ENCODE measurements around the gene DLAT. TPM values are rescaled to one million over a fixed set of nuclear protein-coding genes. Genes with fewer than 3 reads are reported as not detected.
"Not testable (repeated sequence)": the region's sequence is repeated elsewhere in the genome, so short reads cannot be mapped to it uniquely, and the experiment has no call there.

Gene DLAT
- total RNA-seq, 1 experiment from 2014 or later = 99.3 TPM

GRCh38 chr11:112011451-112011850, 13.8 kb upstream of the DLAT start:
- CTCF ChIA-PET; H3K27ac Mint-ChIP-seq (ENCODE audit: unreplicated experiment); BruUV-seq (replicated peaks); H3K27me3 Mint-ChIP-seq (ENCODE audit: insufficient read depth, unreplicated experiment); intact Hi-C loops (cut with micrococcal nuclease; ENCODE audit: unreplicated experiment); H3K36me3 Mint-ChIP-seq (ENCODE audit: insufficient read depth, unreplicated experiment); H3K27me3 ChIP-seq (replicated peaks; ENCODE audit: control insufficient read depth, insufficient read depth, low read length); DNase-seq; H3K9me3 ChIP-seq; H3K4me3 Mint-ChIP-seq (ENCODE audit: unreplicated experiment); H3K4me3 ChIP-seq (ENCODE audit: low read depth, low read length); H3K36me3 ChIP-seq (ENCODE audit: control insufficient read depth, insufficient read depth, low read length); POLR2A ChIA-PET: not testable (repeated sequence)
- Mint-ChIP-seq H3K9me3 (ENCODE audit: unreplicated experiment) (peaks cover 28% of the 10 kb centered on the region), H3K4me1 (ENCODE audit: low read depth, unreplicated experiment) (peaks cover 20% of the 10 kb centered on the region)
- peaks cover 12% of the 10 kb centered on the region for H3K4me1 ChIP-seq

- H3K9me3 ChIP-seq = no peaks in the 10 kb centered on the region
- Mint-ChIP-seq H3K9me3 (ENCODE audit: unreplicated experiment) (peaks cover 14% of the 10 kb centered on the region), H3K4me1 (ENCODE audit: low read depth, unreplicated experiment) (peaks cover 32% of the 10 kb centered on the region), H3K27me3 (ENCODE audit: insufficient read depth, unreplicated experiment) (no peaks in the 10 kb centered on the region), H3K4me3 (ENCODE audit: unreplicated experiment) (no peak overlapping the region), H3K27ac (ENCODE audit: unreplicated experiment) (peak overlapping the region; percentile 21), H3K36me3 (ENCODE audit: insufficient read depth, unreplicated experiment) (no peaks in the 10 kb centered on the region)
- POLR2A ChIA-PET = interaction anchor here (0.8 kb wide), 1 partner anchor 12 kb away, joined by 3 read pairs; no protein-coding TSS in a partner anchor
- DNase-seq = no peak
- no peaks in the 10 kb centered on the region for H3K27me3 ChIP-seq (replicated peaks; ENCODE audit: control insufficient read depth, insufficient read depth, low read length)
- no peaks in the 10 kb centered on the region for H3K36me3 ChIP-seq (ENCODE audit: control insufficient read depth, insufficient read depth, low read length)
- H3K4me1 ChIP-seq = peaks cover 15% of the 10 kb centered on the region
- CTCF ChIA-PET = no interaction called here
- intact Hi-C loops (cut with micrococcal nuclease; ENCODE audit: unreplicated experiment) = no loop called here
- TF ChIP-seq CTCF (IDR thresholded peaks at IDR 0.05; ENCODE audit: insufficient read depth in 1 of 2, low read depth in 1 of 2, low read length in 1 of 2, severe bottlenecking in 1 of 2, unreplicated experiment in 1 of 2) = no peak
- BruUV-seq (replicated peaks) = no TSS peak
- H3K4me3 ChIP-seq (ENCODE audit: low read depth, low read length) = no peak overlapping the region
Measured at GRCh38 chr11:112012874-112013273, 12.3 kb upstream of the DLAT start.

- Mint-ChIP-seq H3K27ac (ENCODE audit: unreplicated experiment) (no peak overlapping the region), H3K36me3 (ENCODE audit: insufficient read depth, unreplicated experiment) (no peaks in the 10 kb centered on the region), H3K9me3 (ENCODE audit: unreplicated experiment) (peaks cover 7% of the 10 kb centered on the region), H3K27me3 (ENCODE audit: insufficient read depth, unreplicated experiment) (no peaks in the 10 kb centered on the region), H3K4me3 (ENCODE audit: unreplicated experiment) (no peak overlapping the region), H3K4me1 (ENCODE audit: low read depth, unreplicated experiment) (peaks cover 32% of the 10 kb centered on the region)
- Histone ChIP-seq H3K4me3 (ENCODE audit: low read depth, low read length) (no peak overlapping the region), H3K27me3 (replicated peaks; ENCODE audit: control insufficient read depth, insufficient read depth, low read length) (no peaks in the 10 kb centered on the region), H3K36me3 (ENCODE audit: control insufficient read depth, insufficient read depth, low read length) (no peaks in the 10 kb centered on the region), H3K9me3 (no peaks in the 10 kb centered on the region), H3K4me1 (peaks cover 15% of the 10 kb centered on the region)
- no TSS peak for BruUV-seq (replicated peaks)
- DNase-seq = no peak
- ChIA-PET POLR2A (no interaction called here), CTCF (interaction anchor here (0.6 to 0.7 kb wide), 2 partner anchors 9 to 24 kb away, joined by 3 to 4 read pairs; no protein-coding TSS in a partner anchor)
- intact Hi-C loops (cut with micrococcal nuclease; ENCODE audit: unreplicated experiment) = no loop called here
- no peak for TF ChIP-seq CTCF (IDR thresholded peaks at IDR 0.05; ENCODE audit: insufficient read depth in 1 of 2, low read depth in 1 of 2, low read length in 1 of 2, severe bottlenecking in 1 of 2, unreplicated experiment in 1 of 2)
Measured at GRCh38 chr11:112013497-112014164, 11.6 kb upstream of the DLAT start.

Data from Caco-2 (cell line).